A549 (cell line): ENCODE results near the gene SYT15. TPM values are rescaled to one million over a fixed set of nuclear protein-coding genes. Genes with fewer than 3 reads are reported as not detected.
"Not testable (repeated sequence)": the region's sequence is repeated elsewhere in the genome, so short reads cannot be mapped to it uniquely, and the experiment has no call there.

ENCODE experiments used
- ATAC-seq, 2 experiments: fragments of 200-7000 bp in 1 of 2; fragments of >200 bp in 1 of 2; cut with Nextera tagmentation in 1 of 2; cut with Tn5 transposase in 1 of 2; 3 replicates each; pipeline versions ENCODE4 v1.8.0 to v1.9.1; 2018 to 2020; ENCODE audit warnings: mild to moderate bottlenecking in 1 of 2, moderate library complexity in 1 of 2
- CTCF ChIA-PET: fragments of 300-600 bp; sonication (Branson Sonifier 250); formaldehyde crosslinking; extraction: SDS; loops from one replicate; lab custom pipeline; 2021; ENCODE audit warnings: antibody characterized with exemption, inconsistent platforms; lab: Yijun Ruan, JAX
- POLR2A ChIA-PET: fragments of 350-600 bp; formaldehyde crosslinking; extraction: SDS; loops from one replicate; lab custom pipeline; 2021; ENCODE audit warnings: antibody characterized with exemption, inconsistent platforms; lab: Yijun Ruan, JAX
- DNase-seq, 2 experiments: peaks; one replicate each; pipeline versions ENCODE4 v3.0.0 to v3.0.0-alpha.2; 2011 to 2016; ENCODE audit warnings: low read depth in 1 of 2, low spot score in 1 of 2
- FAIRE-seq: peaks from 2 replicates; lab custom pipeline; 2011; peaks lifted over from hg19 to GRCh38; lab: Jason Lieb, UNC
- H3K27ac ChIP-seq, 2 experiments: fragments of >200 bp; sonication (Bioruptor Twin); formaldehyde crosslinking; 3 replicates each; pipeline ENCODE4 v1.5.1; 2016 to 2017
- H3K4me1 ChIP-seq: fragments of >200 bp; sonication (Bioruptor Twin); formaldehyde crosslinking; 3 replicates; pipeline ENCODE4 v1.6.1; 2016
- H3K4me2 ChIP-seq: fragments of >200 bp; sonication (Bioruptor Twin); formaldehyde crosslinking; 3 replicates; pipeline ENCODE4 v1.6.1; 2016
- H3K4me3 ChIP-seq: fragments of >200 bp; sonication (Bioruptor Twin); formaldehyde crosslinking; 3 replicates; pipeline ENCODE4 v1.5.1; 2016
- H3K9me3 ChIP-seq: fragments of >200 bp; sonication (Bioruptor Twin); formaldehyde crosslinking; 3 replicates; pipeline ENCODE4 v1.6.1; 2016
- WGBS: methylation state at CpG from one replicate; pipeline ENCODE4 v1.1.6; 2017; ENCODE audit errors: missing lambda C conversion rate; 5-methylcytosine and 5-hydroxymethylcytosine counted together
- polyA plus RNA-seq, 4 experiments: library from polyadenylated mRNA; depleted of rRNA in 3 of 4; stranded (reverse); fragments of >200 nt; fragmentation: RNase III in 1 of 4; extraction: RNeasy Plus Mini Kit Qiagen cat#74134 plus additional on column Dnase treatment in 1 of 4; gene quantifications; 2 replicates in 3 of 4; 3 replicates in 1 of 4; pipeline ENCODE4 v1.2.3, GENCODE V29; 2011 to 2017

Gene SYT15
- polyA plus RNA-seq, 2 of the 4 experiments (the other 2 are of a cell fraction) = 3.5 to 3.6 TPM

GRCh38 chr10:46629805-46630204 is 50.9 kb downstream of the SYT15 start:
- H3K27ac ChIP-seq, CTCF ChIA-PET, H3K4me3 ChIP-seq, POLR2A ChIA-PET, H3K4me2 ChIP-seq, H3K4me1 ChIP-seq, DNase-seq, FAIRE-seq, H3K9me3 ChIP-seq: not testable (repeated sequence)
- ATAC-seq = peak in 1 of 2 experiments; percentile 55; a peak in 3 of 6 replicates
- WGBS = no CpG with 5 or more reads among the region's 1 CpG

GRCh38 chr10:46630816-46631215 is 51.9 kb downstream of the SYT15 start:
- FAIRE-seq, H3K9me3 ChIP-seq, POLR2A ChIA-PET, H3K4me1 ChIP-seq, CTCF ChIA-PET, H3K27ac ChIP-seq, DNase-seq, H3K4me3 ChIP-seq, ATAC-seq, H3K4me2 ChIP-seq: not testable (repeated sequence)
- no CpG with 5 or more reads among the region's 3 CpGs for WGBS

DNA sequence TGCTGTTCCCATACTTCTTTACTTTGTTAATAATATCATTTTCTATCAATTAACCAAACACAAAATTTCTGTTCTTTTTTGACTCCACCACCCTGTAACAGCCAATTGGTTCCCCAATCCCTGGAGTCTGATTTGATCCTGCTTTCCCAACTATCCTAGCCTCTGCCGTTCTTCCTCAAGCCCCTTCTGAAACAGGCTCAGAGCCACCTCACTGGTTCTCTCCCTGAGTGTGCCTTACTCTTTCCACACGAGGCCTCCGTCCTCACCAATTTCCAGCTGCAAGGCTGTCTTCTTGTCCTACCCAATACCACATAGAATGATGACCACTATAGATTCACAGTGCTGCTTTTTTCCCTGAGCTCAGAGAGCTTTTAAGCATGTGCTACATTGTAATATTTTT is 52.8 kb downstream of the SYT15 start:
- H3K4me1 ChIP-seq, H3K27ac ChIP-seq, H3K4me2 ChIP-seq, H3K9me3 ChIP-seq, FAIRE-seq, ATAC-seq, DNase-seq, CTCF ChIA-PET, H3K4me3 ChIP-seq, POLR2A ChIA-PET: not testable (repeated sequence)
- no CpG with 5 or more reads among the region's 3 CpGs for WGBS

DNA sequence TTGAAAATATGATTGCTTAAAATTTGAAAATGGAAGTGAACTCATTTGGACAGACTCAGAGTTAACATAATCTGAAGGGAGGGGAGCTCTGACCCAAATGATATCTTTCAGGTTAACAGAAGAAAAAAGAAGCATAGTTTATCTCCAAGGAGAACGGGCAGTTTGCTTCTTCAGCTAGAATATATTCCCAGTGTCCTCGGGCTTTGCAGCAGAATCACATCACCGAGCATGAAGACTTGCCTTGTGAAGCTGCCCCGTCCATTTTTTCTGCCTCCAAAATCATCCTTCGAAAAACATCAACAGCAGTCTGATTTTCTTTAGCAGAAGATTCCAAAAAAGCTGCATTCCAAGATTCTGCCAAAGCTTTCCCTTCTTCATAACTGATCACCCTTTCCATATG is 55.8 kb downstream of the SYT15 start:
- not testable (repeated sequence) for FAIRE-seq

GRCh38 chr10:46635364-46635959 is 56.5 kb downstream of the SYT15 start:
- Histone ChIP-seq H3K4me2 (peak overlapping the region; percentile 33; the same call in 1 of the 3 replicates), H3K27ac (peak overlapping the region; percentile 51 to 64; a peak in 2 of 6 replicates), H3K4me3 (peak overlapping the region; percentile 41; the same call in 2 of the 3 replicates)
- WGBS = 0% methylated on average over 6 of the region's 63 CpGs
- DNase-seq, FAIRE-seq, H3K4me1 ChIP-seq, POLR2A ChIA-PET, CTCF ChIA-PET, H3K9me3 ChIP-seq: not testable (repeated sequence)
- ATAC-seq = peak; percentile 91 to 96

More for the DNA sequence above, 55.8 kb downstream of the SYT15 start:
- POLR2A ChIA-PET, CTCF ChIA-PET, H3K9me3 ChIP-seq, H3K4me1 ChIP-seq, DNase-seq: not testable (repeated sequence)
- ATAC-seq = peak; percentile 7 to 26; a peak in 4 of 6 replicates
- WGBS = 11% methylated on average over 5 of the region's 5 CpGs
- Histone ChIP-seq H3K4me2 (peak overlapping the region; percentile 75), H3K4me3 (peak overlapping the region; percentile 34; the same call in 2 of the 3 replicates), H3K27ac (peak overlapping the region in 1 of 2 experiments; percentile 46; a peak in 1 of 6 replicates)

GRCh38 chr10:46640005-46640404 is 61.1 kb downstream of the SYT15 start:
- ATAC-seq = peak in 1 of 2 experiments; percentile 39; a peak in 2 of 6 replicates
- CTCF ChIA-PET, FAIRE-seq, H3K4me3 ChIP-seq, H3K4me1 ChIP-seq, H3K9me3 ChIP-seq, DNase-seq, POLR2A ChIA-PET: not testable (repeated sequence)
- H3K27ac ChIP-seq = peak overlapping the region in 1 of 2 experiments; percentile 51; a peak in 1 of 6 replicates
- 0 out of 3 replicates have a peak overlapping the region, but pooled peaks have one; percentile 30 for H3K4me2 ChIP-seq

Other genes with a start within 250 kb of the SYT15 start
- gene ANXA8L1, start 203.4 kb upstream of the SYT15 start, polyA plus RNA-seq (2011; rRNA removed) = 31.8 and 33.7 TPM in 2 replicates
- gene ANXA8L1, start 203.4 kb upstream of the SYT15 start, polyA plus RNA-seq (2017; fragmentation: RNase III; extraction: RNeasy Plus Mini Kit Qiagen cat#74134 plus additional on column Dnase treatment) = 88.9 to 95.8 TPM (median 92.3 TPM) in 3 replicates
- 92.3 and 155 TPM in 2 replicates for gene NPY4R, start 113.2 kb upstream of the SYT15 start, polyA plus RNA-seq (2011; rRNA removed)
- gene NPY4R, start 113.2 kb upstream of the SYT15 start, polyA plus RNA-seq (2017; fragmentation: RNase III; extraction: RNeasy Plus Mini Kit Qiagen cat#74134 plus additional on column Dnase treatment) = 71.6 to 79.6 TPM (median 76.1 TPM) in 3 replicates
- gene GPRIN2, start 22.5 kb upstream of the SYT15 start, polyA plus RNA-seq (2011; rRNA removed) = 8.8 and 9.4 TPM in 2 replicates
- gene GPRIN2, start 22.5 kb upstream of the SYT15 start, polyA plus RNA-seq (2017; fragmentation: RNase III; extraction: RNeasy Plus Mini Kit Qiagen cat#74134 plus additional on column Dnase treatment) = 25.8 to 29.9 TPM (median 28.6 TPM) in 3 replicates